ENCODE results near the gene MRC2.

Gene MRC2

GRCh38 chr17:62595484-62595883 is 32.0 kb upstream of the MRC2 start:
- H3K9ac ChIP-seq: no peak overlapping the region
- TF ChIP-seq, protein P1, sequence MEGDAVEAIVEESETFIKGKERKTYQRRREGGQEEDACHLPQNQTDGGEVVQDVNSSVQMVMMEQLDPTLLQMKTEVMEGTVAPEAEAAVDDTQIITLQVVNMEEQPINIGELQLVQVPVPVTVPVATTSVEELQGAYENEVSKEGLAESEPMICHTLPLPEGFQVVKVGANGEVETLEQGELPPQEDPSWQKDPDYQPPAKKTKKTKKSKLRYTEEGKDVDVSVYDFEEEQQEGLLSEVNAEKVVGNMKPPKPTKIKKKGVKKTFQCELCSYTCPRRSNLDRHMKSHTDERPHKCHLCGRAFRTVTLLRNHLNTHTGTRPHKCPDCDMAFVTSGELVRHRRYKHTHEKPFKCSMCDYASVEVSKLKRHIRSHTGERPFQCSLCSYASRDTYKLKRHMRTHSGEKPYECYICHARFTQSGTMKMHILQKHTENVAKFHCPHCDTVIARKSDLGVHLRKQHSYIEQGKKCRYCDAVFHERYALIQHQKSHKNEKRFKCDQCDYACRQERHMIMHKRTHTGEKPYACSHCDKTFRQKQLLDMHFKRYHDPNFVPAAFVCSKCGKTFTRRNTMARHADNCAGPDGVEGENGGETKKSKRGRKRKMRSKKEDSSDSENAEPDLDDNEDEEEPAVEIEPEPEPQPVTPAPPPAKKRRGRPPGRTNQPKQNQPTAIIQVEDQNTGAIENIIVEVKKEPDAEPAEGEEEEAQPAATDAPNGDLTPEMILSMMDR (IDR thresholded peaks at IDR 0.05): no peak

DNA sequence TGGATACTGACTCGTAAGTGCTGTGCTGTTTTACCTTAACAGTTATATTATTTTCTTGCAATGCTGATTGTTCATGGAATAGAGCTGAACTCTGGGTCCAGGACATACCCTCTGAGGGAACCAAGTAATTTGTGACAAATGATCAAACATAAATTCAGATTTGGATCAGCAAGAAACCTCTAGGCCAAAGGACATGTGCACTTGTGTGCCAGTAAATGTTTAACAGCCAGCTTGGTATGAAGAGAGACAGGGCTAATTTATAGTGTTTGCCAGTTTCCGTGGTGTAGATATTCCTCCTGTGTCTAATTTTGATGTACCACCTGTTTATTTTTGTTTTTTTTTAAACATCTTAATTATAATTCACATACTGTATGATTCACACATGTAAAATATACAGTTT is 30.8 kb upstream of the MRC2 start:
- TF ChIP-seq, protein P1 (IDR thresholded peaks at IDR 0.05): no peak
- no peak overlapping the region for H3K4me2 ChIP-seq (ENCODE audit: low read length)
- H2AFZ ChIP-seq: no peak overlapping the region
- H3K27me3 ChIP-seq (ENCODE audit: control insufficient read depth, insufficient read depth, low read length): no peaks in the 10 kb centered on the region
- no peak overlapping the region for H3K9ac ChIP-seq
- no peaks in the 10 kb centered on the region for H3K36me3 ChIP-seq (ENCODE audit: control insufficient read depth, insufficient read depth, low read length)
- no peaks in the 10 kb centered on the region for H3K79me2 ChIP-seq
- no peaks in the 10 kb centered on the region for H3K4me1 ChIP-seq
- H3K27ac ChIP-seq: no peak overlapping the region
- H3K4me3 ChIP-seq (ENCODE audit: low read depth, low read length): no peak overlapping the region
- no peaks in the 10 kb centered on the region for H3K9me3 ChIP-seq (ENCODE audit: control insufficient read depth, low read length)

More at GRCh38 chr17:62595484-62595883, 32.0 kb upstream of the MRC2 start:
- Histone ChIP-seq H3K4me2 (ENCODE audit: low read length) (no peak overlapping the region), H3K27ac (no peak overlapping the region), H3K36me3 (ENCODE audit: control insufficient read depth, insufficient read depth, low read length) (no peaks in the 10 kb centered on the region), H2AFZ (no peak overlapping the region), H3K4me3 (ENCODE audit: low read depth, low read length) (no peak overlapping the region), H3K4me1 (no peaks in the 10 kb centered on the region), H3K27me3 (ENCODE audit: control insufficient read depth, insufficient read depth, low read length) (no peaks in the 10 kb centered on the region), H3K79me2 (no peaks in the 10 kb centered on the region), H3K9me3 (ENCODE audit: control insufficient read depth, low read length) (no peaks in the 10 kb centered on the region)

- H3K4me2 ChIP-seq (ENCODE audit: low read length): no peak overlapping the region
- no peak overlapping the region for H3K4me3 ChIP-seq (ENCODE audit: low read depth, low read length)
- no peaks in the 10 kb centered on the region for H3K9me3 ChIP-seq (ENCODE audit: control insufficient read depth, low read length)
- H3K27ac ChIP-seq: no peak overlapping the region
- TF ChIP-seq, protein P1 (IDR thresholded peaks at IDR 0.05): no peak
- H3K36me3 ChIP-seq (ENCODE audit: control insufficient read depth, insufficient read depth, low read length): no peaks in the 10 kb centered on the region
- H3K4me1 ChIP-seq: no peaks in the 10 kb centered on the region
- no peak overlapping the region for H2AFZ ChIP-seq
- H3K79me2 ChIP-seq: no peaks in the 10 kb centered on the region
- H3K27me3 ChIP-seq (ENCODE audit: control insufficient read depth, insufficient read depth, low read length): no peaks in the 10 kb centered on the region
- H3K9ac ChIP-seq: no peak overlapping the region
These were observed 30.3 kb upstream of the MRC2 start for GRCh38 chr17:62597150-62597549.

DNA sequence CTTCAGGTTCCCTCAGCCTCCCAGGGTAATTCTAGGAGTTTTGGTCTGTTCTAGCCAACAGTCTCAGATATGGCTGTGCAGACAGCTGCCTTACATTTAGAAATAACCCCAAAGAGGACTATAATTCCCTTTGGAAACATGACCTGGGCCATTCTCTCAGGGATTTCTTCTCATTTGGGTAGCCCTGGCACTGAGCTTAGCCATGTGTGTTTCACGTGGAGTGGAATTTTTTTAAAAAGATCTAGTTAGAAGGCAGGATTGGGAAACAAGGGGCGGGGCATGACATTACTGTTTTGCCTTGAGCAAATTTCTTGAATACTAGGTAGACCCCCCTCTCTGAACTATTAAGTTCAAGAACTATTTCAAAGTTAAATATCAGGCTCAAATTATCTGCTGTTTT is 29.6 kb upstream of the MRC2 start:
- Histone ChIP-seq H3K27me3 (ENCODE audit: control insufficient read depth, insufficient read depth, low read length) (no peaks in the 10 kb centered on the region), H3K4me3 (ENCODE audit: low read depth, low read length) (no peak overlapping the region), H2AFZ (no peak overlapping the region), H3K27ac (no peak overlapping the region), H3K9ac (no peak overlapping the region), H3K4me1 (no peaks in the 10 kb centered on the region), H3K36me3 (ENCODE audit: control insufficient read depth, insufficient read depth, low read length) (no peaks in the 10 kb centered on the region), H3K79me2 (no peaks in the 10 kb centered on the region), H3K9me3 (ENCODE audit: control insufficient read depth, low read length) (no peaks in the 10 kb centered on the region), H3K4me2 (ENCODE audit: low read length) (no peak overlapping the region)
- TF ChIP-seq, protein P1 (IDR thresholded peaks at IDR 0.05): no peak

DNA sequence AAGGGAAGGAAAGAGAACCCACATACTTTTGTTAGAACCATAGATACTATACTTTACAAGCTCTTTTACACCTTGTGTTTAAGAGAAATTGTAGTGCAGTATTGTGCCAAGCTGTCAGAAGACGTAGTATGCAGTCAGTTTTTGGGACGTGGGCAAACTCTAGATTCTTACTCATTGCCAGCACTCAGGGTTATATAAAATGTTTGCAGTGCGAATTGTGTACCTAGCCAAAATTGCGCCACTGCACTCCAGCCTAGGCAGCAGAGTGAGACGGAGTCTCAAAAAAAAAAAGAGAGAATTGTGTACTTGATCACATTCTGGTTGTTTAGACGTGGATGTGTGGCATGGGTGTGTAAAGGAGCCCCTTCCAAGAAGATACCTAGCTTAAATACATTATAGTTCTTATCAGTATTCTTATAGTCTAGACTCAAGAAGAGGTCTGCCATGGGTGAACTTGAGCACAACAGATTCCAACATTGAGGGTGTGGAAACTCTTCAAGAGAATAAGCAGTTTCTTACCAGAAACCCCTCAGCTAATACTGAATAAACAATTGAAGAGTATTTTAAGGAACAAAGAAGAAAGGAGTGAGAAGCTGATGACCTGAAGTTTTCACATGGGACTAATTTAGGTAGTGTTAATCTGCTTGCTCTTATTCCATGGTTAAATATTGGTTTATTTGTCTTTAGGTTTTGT is 27.4 kb upstream of the MRC2 start:
- Histone ChIP-seq H3K4me2 (ENCODE audit: low read length) (no peak overlapping the region), H3K4me3 (ENCODE audit: low read depth, low read length) (no peak overlapping the region), H3K27me3 (ENCODE audit: control insufficient read depth, insufficient read depth, low read length) (no peaks in the 10 kb centered on the region), H3K9ac (no peak overlapping the region), H3K79me2 (no peaks in the 10 kb centered on the region), H3K27ac (no peak overlapping the region), H3K4me1 (no peaks in the 10 kb centered on the region), H3K36me3 (ENCODE audit: control insufficient read depth, insufficient read depth, low read length) (no peaks in the 10 kb centered on the region), H3K9me3 (ENCODE audit: control insufficient read depth, low read length) (no peaks in the 10 kb centered on the region), H2AFZ (no peak overlapping the region)
- TF ChIP-seq, protein P1 (IDR thresholded peaks at IDR 0.05): no peak
